ENCODE data around the gene KXD1. TPM values are rescaled to one million over a fixed set of nuclear protein-coding genes. Genes with fewer than 3 reads are reported as not detected.

The KXD1 gene
- total and polyA plus RNA-seq, 10 of the 15 experiments (the other 5 are each of a cell fraction or from before 2014, with no cell fraction given) = 27.5 to 209 (median 129) TPM

- in situ Hi-C loops (cut with MboI) = no loop called here
- peak overlapping the region; percentile 69 for H2AFZ ChIP-seq (ENCODE audit: control insufficient read depth, low read depth, low read length)
- WGBS (ENCODE audit: insufficient coverage, insufficient replicate concordance, low lambda C conversion rate, missing lambda C conversion rate) = 16% methylated on average over 17 of the region's 22 CpGs
- TF ChIP-seq ETV6 (conservative IDR thresholded peaks at IDR 0.05 in 1 of 2, IDR thresholded peaks at IDR 0.05 in 1 of 2; ENCODE audit: borderline replicate concordance in 1 of 2, low read depth in 1 of 2) = no peak
- no peak for TF ChIP-seq FOXM1 (IDR thresholded peaks at IDR 0.05; ENCODE audit: low read depth, low read length)
- no peak for TF ChIP-seq CUX1 (IDR thresholded peaks at IDR 0.05; ENCODE audit: insufficient replicate concordance, low read depth, low read length)
- no peak for TF ChIP-seq SUPT20H (IDR thresholded peaks at IDR 0.05; ENCODE audit: borderline replicate concordance, control insufficient read depth, low read depth, low read length)
- 0 out of 2 replicates have a peak, but pooled peaks have one; percentile 76 for TF ChIP-seq RCOR1 (conservative IDR thresholded peaks at IDR 0.05; ENCODE audit: low read depth, low read length)
- TF ChIP-seq BACH1 (IDR thresholded peaks at IDR 0.05; ENCODE audit: borderline replicate concordance) = no peak
- 0 out of 2 replicates have a peak, but pooled peaks have one; percentile 54 for TF ChIP-seq PAX5 (IDR thresholded peaks at IDR 0.05; ENCODE audit: borderline replicate concordance, low read depth, low read length)
- no peak for TF ChIP-seq STAT3 (IDR thresholded peaks at IDR 0.05; ENCODE audit: low read depth, low read length)
- no peak for TF ChIP-seq POU2F2 (IDR thresholded peaks at IDR 0.05; ENCODE audit: borderline replicate concordance, low read depth, low read length)
- TF ChIP-seq MYB (IDR thresholded peaks at IDR 0.05; ENCODE audit: borderline replicate concordance, low read depth, low read length) = no peak
- no peak for TF ChIP-seq BCLAF1 (IDR thresholded peaks at IDR 0.05)
- no peak for TF ChIP-seq ZNF274 (IDR thresholded peaks at IDR 0.05; ENCODE audit: insufficient read depth, insufficient read length)
- TF ChIP-seq POLR2A (IDR thresholded peaks at IDR 0.05; ENCODE audit: low read depth, low read length) = no peak
- 0 out of 2 replicates have a peak, but pooled peaks have one; percentile 10 for TF ChIP-seq YY1 (IDR thresholded peaks at IDR 0.05; ENCODE audit: low read depth, low read length)
Observed at GRCh38 chr19:18519962-18520847, 37.5 kb upstream of the KXD1 start.

More at GRCh38 chr19:18519962-18520847, 37.5 kb upstream of the KXD1 start:
- ATAC-seq (peak; percentile 51), DNase-seq (ENCODE audit: low read depth, low spot score) (no peak), FAIRE-seq (peak; percentile 95)
- peak overlapping the region; percentile 95 for H3K4me2 ChIP-seq (ENCODE audit: control insufficient read depth, insufficient read depth)
- H3K36me3 ChIP-seq (ENCODE audit: control insufficient read depth in 2 of 2, insufficient read depth in 2 of 2, low read length in 1 of 2) = no peaks in the 10 kb centered on the region; a peak in 2 of 4 replicates
- no peaks in the 10 kb centered on the region for H3K9me3 ChIP-seq (replicated peaks; ENCODE audit: control insufficient read depth, insufficient read depth, low read length)
- peak overlapping the region; percentile 98 for H3K4me3 ChIP-seq
- peaks cover 64% of the 10 kb centered on the region for H3K79me2 ChIP-seq (ENCODE audit: control insufficient read depth, insufficient read depth, low read length)
- SMC1A ChIA-PET (ENCODE audit: uncharacterized antibody, unreplicated experiment) = interaction anchor here (0.5 to 5.4 kb wide), 15 partner anchors 15 to 614 kb away, joined by 3 to 24 read pairs (median 4); partner anchors contain the start of genes KXD1, REX1BD and UBA52
- H4K20me1 ChIP-seq (ENCODE audit: control insufficient read depth, insufficient read depth) = peaks cover 4% of the 10 kb centered on the region; the same call in 1 of the 2 replicates
- peak overlapping the region; percentile 92 for H3K9ac ChIP-seq (ENCODE audit: control insufficient read depth, insufficient read depth, low read length)
- POLR2A ChIA-PET = interaction anchor here (0.6 to 4.7 kb wide), 10 partner anchors 22 to 733 kb away, joined by 3 to 48 read pairs (median 6); partner anchors contain the start of genes KXD1, REX1BD and UBA52
- RAD21 ChIA-PET (ENCODE audit: unreplicated experiment) = interaction anchor here (0.9 to 5.1 kb wide), 18 partner anchors 18 to 329 kb away, joined by 3 to 35 read pairs (median 4); partner anchors contain the start of genes KXD1, REX1BD, UBA52 and UPF1
- intact Hi-C loops (cut with micrococcal nuclease; ENCODE audit: unreplicated experiment) = no loop called here
- BruUV-seq (replicated peaks) = no TSS peak
- CTCF ChIA-PET = interaction anchor here (0.7 to 6.5 kb wide), 29 partner anchors 8 to 398 kb away, joined by 3 to 64 read pairs (median 6); partner anchors contain the start of genes FKBP8, KXD1, REX1BD and UBA52
- peak overlapping the region; percentile 89 for H3K27ac ChIP-seq (ENCODE audit: control insufficient read depth, insufficient read depth)
- H3K4me1 ChIP-seq (ENCODE audit: control insufficient read depth, insufficient read depth, low read length) = peaks cover 8% of the 10 kb centered on the region
- no peaks in the 10 kb centered on the region for H3K27me3 ChIP-seq (replicated peaks in 1 of 2; ENCODE audit: control insufficient read depth in 2 of 2, insufficient read depth in 2 of 2, low read length in 1 of 2)
